Measurements from ENCODE around the gene IL15. TPM values are rescaled to one million over a fixed set of nuclear protein-coding genes. Genes with fewer than 3 reads are reported as not detected.

IL15 gene
- total and polyA plus RNA-seq, 2 experiments from 2014 or later = 2.3 to 3.7 TPM

DNA sequence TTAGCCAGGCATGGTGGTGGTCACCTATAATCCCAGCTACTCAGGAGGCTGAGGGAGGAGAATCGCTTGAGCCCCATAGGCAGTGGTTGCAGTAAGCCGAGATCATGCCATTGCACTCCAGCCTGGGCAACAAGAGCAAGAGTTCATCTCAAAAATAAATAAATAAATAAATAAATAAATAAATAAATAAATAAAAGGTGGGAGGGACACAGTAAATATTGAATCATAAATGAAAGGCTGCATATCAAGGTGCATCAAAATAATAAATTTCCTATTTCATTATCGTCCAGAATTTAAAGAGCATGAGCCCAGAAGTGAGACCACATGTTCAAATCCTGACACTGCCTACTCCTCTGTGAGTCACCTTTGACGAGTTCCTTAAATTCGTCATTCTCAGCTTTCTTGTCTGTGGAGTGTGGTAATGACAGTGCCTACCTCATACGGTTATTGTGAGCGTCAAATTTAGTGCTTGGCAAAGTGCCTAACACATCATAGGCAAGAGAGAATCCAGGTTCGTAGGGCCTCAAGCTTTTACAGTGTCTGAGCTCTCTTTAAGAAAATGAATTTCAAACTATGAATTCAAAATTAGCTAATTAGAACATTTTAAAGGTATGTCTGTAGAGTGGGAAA lies 49.9 kb downstream of the IL15 start (continued):
- TF ChIP-seq, protein P1, sequence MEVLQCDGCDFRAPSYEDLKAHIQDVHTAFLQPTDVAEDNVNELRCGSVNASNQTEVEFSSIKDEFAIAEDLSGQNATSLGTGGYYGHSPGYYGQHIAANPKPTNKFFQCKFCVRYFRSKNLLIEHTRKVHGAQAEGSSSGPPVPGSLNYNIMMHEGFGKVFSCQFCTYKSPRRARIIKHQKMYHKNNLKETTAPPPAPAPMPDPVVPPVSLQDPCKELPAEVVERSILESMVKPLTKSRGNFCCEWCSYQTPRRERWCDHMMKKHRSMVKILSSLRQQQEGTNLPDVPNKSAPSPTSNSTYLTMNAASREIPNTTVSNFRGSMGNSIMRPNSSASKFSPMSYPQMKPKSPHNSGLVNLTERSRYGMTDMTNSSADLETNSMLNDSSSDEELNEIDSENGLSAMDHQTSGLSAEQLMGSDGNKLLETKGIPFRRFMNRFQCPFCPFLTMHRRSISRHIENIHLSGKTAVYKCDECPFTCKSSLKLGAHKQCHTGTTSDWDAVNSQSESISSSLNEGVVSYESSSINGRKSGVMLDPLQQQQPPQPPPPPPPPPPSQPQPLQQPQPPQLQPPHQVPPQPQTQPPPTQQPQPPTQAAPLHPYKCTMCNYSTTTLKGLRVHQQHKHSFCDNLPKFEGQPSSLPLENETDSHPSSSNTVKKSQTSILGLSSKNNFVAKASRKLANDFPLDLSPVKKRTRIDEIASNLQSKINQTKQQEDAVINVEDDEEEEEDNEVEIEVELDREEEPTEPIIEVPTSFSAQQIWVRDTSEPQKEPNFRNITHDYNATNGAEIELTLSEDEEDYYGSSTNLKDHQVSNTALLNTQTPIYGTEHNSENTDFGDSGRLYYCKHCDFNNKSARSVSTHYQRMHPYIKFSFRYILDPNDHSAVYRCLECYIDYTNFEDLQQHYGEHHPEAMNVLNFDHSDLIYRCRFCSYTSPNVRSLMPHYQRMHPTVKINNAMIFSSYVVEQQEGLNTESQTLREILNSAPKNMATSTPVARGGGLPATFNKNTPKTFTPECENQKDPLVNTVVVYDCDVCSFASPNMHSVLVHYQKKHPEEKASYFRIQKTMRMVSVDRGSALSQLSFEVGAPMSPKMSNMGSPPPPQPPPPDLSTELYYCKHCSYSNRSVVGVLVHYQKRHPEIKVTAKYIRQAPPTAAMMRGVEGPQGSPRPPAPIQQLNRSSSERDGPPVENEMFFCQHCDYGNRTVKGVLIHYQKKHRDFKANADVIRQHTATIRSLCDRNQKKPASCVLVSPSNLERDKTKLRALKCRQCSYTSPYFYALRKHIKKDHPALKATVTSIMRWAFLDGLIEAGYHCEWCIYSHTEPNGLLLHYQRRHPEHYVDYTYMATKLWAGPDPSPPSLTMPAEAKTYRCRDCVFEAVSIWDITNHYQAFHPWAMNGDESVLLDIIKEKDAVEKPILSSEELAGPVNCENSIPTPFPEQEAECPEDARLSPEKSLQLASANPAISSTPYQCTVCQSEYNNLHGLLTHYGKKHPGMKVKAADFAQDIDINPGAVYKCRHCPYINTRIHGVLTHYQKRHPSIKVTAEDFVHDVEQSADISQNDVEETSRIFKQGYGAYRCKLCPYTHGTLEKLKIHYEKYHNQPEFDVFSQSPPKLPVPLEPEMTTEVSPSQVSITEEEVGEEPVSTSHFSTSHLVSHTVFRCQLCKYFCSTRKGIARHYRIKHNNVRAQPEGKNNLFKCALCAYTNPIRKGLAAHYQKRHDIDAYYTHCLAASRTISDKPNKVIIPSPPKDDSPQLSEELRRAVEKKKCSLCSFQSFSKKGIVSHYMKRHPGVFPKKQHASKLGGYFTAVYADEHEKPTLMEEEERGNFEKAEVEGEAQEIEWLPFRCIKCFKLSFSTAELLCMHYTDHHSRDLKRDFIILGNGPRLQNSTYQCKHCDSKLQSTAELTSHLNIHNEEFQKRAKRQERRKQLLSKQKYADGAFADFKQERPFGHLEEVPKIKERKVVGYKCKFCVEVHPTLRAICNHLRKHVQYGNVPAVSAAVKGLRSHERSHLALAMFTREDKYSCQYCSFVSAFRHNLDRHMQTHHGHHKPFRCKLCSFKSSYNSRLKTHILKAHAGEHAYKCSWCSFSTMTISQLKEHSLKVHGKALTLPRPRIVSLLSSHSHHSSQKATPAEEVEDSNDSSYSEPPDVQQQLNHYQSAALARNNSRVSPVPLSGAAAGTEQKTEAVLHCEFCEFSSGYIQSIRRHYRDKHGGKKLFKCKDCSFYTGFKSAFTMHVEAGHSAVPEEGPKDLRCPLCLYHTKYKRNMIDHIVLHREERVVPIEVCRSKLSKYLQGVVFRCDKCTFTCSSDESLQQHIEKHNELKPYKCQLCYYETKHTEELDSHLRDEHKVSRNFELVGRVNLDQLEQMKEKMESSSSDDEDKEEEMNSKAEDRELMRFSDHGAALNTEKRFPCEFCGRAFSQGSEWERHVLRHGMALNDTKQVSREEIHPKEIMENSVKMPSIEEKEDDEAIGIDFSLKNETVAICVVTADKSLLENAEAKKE (CRISPR knock-in tag; IDR thresholded peaks at IDR 0.05) = no peak

DNA sequence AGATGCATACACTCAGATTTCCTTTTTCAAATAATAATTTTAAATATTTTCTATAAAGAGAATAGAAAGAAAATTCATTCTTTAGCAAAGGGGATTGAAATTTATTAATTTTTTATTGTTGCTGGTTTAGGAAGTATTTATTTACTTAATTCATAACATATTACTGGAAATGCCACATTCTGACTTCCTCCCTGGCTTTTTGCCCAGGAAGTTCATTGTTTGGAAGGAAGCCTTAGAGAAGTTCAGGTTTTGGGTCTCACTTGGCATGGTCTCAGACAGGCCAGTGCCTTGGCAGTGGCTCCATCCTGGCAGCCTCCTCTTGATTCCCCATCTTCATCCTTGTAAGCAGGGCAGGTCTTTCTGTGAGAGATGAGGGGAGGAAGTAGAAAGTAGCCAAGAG lies 50.5 kb downstream of the IL15 start:
- Mint-ChIP-seq H3K27ac (no peak overlapping the region), H3K4me3 (no peak overlapping the region), H3K4me1 (no peaks in the 10 kb centered on the region), H3K36me3 (ENCODE audit: low read depth) (no peaks in the 10 kb centered on the region; the same call in 2 of the 3 replicates), H3K27me3 (ENCODE audit: insufficient read depth, low read depth, poor library complexity) (no peaks in the 10 kb centered on the region), H3K9me3 (no peaks in the 10 kb centered on the region)
- DNase-seq (ENCODE audit: low spot score) = no peak
- no peaks in the 10 kb centered on the region for H3K79me2 ChIP-seq (replicated peaks; ENCODE audit: insufficient read depth)
- TF ChIP-seq, protein P1 (CRISPR knock-in tag; IDR thresholded peaks at IDR 0.05) = no peak
- TF ChIP-seq, protein P2, sequence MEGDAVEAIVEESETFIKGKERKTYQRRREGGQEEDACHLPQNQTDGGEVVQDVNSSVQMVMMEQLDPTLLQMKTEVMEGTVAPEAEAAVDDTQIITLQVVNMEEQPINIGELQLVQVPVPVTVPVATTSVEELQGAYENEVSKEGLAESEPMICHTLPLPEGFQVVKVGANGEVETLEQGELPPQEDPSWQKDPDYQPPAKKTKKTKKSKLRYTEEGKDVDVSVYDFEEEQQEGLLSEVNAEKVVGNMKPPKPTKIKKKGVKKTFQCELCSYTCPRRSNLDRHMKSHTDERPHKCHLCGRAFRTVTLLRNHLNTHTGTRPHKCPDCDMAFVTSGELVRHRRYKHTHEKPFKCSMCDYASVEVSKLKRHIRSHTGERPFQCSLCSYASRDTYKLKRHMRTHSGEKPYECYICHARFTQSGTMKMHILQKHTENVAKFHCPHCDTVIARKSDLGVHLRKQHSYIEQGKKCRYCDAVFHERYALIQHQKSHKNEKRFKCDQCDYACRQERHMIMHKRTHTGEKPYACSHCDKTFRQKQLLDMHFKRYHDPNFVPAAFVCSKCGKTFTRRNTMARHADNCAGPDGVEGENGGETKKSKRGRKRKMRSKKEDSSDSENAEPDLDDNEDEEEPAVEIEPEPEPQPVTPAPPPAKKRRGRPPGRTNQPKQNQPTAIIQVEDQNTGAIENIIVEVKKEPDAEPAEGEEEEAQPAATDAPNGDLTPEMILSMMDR (conservative IDR thresholded peaks at IDR 0.05; ENCODE audit: low read depth in 2 of 2) = no peak
- 0 out of 2 replicates have a peak, but pooled peaks cover 3% of the 10 kb centered on the region for H4K20me1 ChIP-seq (replicated peaks; ENCODE audit: insufficient read depth)
- ATAC-seq = no peak
- no peaks in the 10 kb centered on the region for H3K27me3 ChIP-seq (ENCODE audit: insufficient read depth)
- no peaks in the 10 kb centered on the region for H3F3A ChIP-seq (replicated peaks; ENCODE audit: low read depth)
- H3K4me1 ChIP-seq (ENCODE audit: insufficient read depth) = no peaks in the 10 kb centered on the region
- peaks cover 8% of the 10 kb centered on the region for H3K9me2 ChIP-seq (ENCODE audit: insufficient read depth)
- no peak overlapping the region for H3K4me3 ChIP-seq
- no peak overlapping the region for H2AFZ ChIP-seq
- H3K4me2 ChIP-seq = no peak overlapping the region
- no peaks in the 10 kb centered on the region for H3K36me3 ChIP-seq (ENCODE audit: insufficient read depth)
- H3K27ac ChIP-seq (ENCODE audit: low read depth) = no peak overlapping the region
